ENCODE results near the gene CANX.

Gene CANX

DNA sequence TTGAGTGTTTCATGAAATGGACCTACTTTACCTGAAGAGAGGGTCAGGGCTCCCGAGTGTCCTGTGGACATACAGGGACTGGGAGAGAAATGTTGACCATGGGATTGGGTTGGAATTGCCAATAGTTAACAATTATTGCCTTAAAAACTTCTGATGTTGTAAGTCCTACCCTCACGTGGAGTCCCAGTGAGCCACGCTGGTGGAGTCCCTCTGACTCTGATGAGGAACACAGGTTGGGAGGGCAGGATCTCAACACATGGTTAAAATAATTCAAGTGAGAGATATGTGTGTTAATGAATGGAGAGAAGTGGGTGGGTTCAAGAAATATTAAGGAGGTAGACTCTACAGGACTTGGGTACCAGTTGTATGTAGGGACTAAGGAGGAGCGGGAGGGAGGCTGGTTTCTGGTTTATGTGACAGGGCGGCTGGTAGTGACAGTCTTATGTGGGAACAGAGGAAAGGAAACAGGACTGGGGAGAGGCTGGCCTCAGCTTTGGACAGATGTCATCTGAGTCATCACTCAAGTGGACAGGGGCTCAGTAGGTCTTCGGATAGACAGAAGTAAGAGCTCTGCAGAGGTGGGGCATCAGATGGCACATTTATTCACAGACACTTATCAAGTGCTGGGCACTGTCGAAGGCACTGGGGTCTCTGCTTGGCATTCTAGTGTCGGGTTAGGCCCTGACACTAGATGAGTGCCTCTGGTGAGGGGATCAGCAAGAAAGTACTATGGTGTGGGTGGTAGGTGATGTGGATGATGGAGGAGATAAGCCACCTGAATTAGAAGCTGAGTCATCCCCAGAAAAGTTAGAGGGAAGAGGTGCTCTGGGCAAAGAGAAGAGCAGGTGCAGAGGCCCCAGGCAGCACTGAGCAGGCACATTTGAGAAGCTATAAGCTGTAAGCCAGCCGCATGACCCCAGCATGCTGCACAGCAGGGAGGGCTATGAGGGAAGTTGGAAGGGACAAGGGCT is 61.1 kb downstream of the CANX start:
- peaks cover 41% of the 10 kb centered on the region for H3K4me1 Mint-ChIP-seq (ENCODE audit: low read depth)
- H3K9me3 Mint-ChIP-seq, result no peaks in the 10 kb centered on the region
- no peaks in the 10 kb centered on the region for H3K27me3 Mint-ChIP-seq (ENCODE audit: low read depth)
- peak overlapping the region; percentile 57 for H3K27ac Mint-ChIP-seq
- no peak overlapping the region for H3K4me3 Mint-ChIP-seq
- H3K36me3 Mint-ChIP-seq (ENCODE audit: low read depth), result peaks cover 3% of the 10 kb centered on the region

DNA sequence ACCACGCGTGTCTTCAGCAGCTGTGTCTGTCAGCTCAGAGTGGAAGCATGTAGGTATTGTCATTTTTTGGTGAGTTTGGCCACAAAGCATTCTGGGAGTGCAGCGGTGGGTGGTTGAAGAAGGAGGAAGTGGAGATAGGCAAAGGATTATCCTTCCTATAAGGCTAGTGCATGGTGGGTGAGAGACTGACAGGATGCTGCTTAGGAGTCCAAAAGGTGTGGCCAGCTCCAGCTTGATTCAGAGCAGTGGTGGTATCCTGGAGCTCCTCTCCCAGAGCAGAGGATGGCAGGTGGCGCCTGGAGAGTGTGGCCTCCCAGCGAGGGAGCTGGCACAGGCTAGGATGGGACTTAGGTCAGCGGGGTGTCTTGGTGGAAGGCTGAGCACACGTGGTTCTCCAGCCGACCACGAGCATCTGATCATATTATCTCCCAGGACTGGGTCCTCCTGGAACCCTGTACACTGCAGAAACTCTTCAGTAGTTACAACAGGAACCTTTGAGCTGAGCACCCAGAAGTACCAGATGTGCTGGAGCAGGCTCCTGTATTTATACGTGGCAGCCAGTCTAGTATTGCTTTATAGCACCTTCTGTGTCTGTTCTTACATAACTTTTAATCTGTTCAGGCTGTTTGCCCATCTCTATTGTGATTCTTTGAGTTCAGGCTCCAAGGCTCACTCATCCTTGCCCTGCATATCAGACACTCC is 63.5 kb downstream of the CANX start:
- Mint-ChIP-seq H3K36me3 (ENCODE audit: low read depth) (peaks cover 9% of the 10 kb centered on the region), H3K4me3 (peak overlapping the region; percentile 18), H3K9me3 (no peaks in the 10 kb centered on the region), H3K27ac (peak overlapping the region; percentile 60), H3K4me1 (ENCODE audit: low read depth) (peaks cover 40% of the 10 kb centered on the region), H3K27me3 (ENCODE audit: low read depth) (no peaks in the 10 kb centered on the region)

DNA sequence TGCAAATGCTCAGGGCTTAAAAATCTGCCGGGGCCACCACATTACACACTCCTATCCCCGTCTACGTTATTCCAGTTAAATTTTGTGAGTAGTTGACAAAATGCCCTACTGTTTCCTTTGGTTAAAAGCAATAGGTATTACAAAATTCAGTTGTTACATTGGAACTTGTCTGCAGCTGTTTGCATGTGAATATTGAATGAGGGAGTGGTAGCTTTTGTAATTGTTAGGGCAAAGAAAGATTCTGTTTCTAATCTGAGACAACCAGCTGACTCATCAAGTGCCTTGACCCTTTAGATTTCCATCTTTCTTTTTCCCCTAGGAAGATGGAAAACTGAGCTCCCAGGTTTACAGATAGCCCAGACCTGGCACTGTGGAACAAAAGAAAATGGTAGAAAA is 64.0 kb downstream of the CANX start:
- H3K27ac Mint-ChIP-seq, result peak overlapping the region; percentile 52
- H3K4me3 Mint-ChIP-seq, result no peak overlapping the region
- H3K4me1 Mint-ChIP-seq (ENCODE audit: low read depth), result peaks cover 40% of the 10 kb centered on the region

DNA sequence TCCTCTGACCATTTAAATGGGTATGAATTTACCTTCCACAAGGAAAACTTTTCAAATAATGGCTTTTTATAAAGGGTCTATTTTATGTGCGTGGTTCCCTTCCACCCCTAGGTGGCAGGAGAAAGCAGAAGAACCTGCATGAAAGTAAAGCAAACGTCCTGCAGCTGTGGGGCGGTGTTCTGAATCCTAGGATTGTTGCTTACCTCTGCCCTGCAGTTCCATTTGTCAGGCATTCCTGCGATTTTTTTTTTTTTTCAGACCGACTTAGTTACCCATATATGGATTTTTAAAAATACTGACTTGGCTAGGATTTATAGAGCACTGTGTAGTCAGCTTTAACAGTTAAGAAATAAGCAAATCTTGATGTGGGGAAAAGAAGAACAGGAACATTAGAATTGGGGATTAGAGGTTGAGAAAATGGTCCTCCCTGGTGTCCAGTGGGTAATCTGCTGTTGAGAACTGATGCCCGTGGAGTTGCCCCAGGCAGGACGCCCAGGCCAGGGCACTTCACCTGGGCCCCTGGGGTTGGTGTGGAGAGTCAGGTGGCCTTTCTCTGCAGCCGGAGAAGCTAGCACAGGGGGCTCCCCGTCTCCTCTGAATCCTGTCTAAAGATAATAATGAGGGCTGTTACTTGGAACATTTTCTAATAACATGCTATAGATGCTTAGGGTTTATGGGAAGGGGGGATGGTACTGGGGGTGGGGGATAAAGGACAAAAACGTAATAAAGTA is 64.6 kb downstream of the CANX start:
- no peaks in the 10 kb centered on the region for H3K27me3 Mint-ChIP-seq (ENCODE audit: low read depth)
- H3K4me1 Mint-ChIP-seq (ENCODE audit: low read depth), result peaks cover 40% of the 10 kb centered on the region
- no peak overlapping the region for H3K4me3 Mint-ChIP-seq
- H3K36me3 Mint-ChIP-seq (ENCODE audit: low read depth), result peaks cover 10% of the 10 kb centered on the region
- no peaks in the 10 kb centered on the region for H3K9me3 Mint-ChIP-seq
- no peak overlapping the region for H3K27ac Mint-ChIP-seq

More for the DNA sequence above, 64.0 kb downstream of the CANX start:
- Mint-ChIP-seq H3K36me3 (ENCODE audit: low read depth) (peaks cover 9% of the 10 kb centered on the region), H3K27me3 (ENCODE audit: low read depth) (no peaks in the 10 kb centered on the region), H3K9me3 (no peaks in the 10 kb centered on the region)

DNA sequence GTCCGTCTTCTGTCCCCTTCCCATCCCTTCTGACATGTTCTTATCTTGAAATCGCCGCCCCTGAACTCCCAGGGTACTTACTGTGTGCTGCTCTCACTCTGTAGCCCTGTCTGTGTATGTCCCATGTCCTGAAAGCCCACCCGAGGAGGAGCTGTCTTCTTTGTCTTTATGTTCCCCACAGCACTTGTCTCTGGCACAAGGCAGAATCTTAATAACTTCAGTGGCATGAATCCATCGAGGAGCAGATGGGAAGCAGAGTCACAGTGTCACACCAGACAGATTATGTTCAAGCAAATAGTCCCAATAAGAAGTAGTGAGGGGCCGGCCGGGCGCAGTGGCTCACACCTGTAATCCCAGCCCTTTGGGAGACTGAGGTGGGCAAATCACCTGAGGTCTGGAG is 65.3 kb downstream of the CANX start:
- Mint-ChIP-seq H3K27me3 (ENCODE audit: low read depth) (no peaks in the 10 kb centered on the region), H3K9me3 (no peaks in the 10 kb centered on the region), H3K27ac (no peak overlapping the region), H3K36me3 (ENCODE audit: low read depth) (peaks cover 12% of the 10 kb centered on the region), H3K4me1 (ENCODE audit: low read depth) (peaks cover 40% of the 10 kb centered on the region), H3K4me3 (no peak overlapping the region)

DNA sequence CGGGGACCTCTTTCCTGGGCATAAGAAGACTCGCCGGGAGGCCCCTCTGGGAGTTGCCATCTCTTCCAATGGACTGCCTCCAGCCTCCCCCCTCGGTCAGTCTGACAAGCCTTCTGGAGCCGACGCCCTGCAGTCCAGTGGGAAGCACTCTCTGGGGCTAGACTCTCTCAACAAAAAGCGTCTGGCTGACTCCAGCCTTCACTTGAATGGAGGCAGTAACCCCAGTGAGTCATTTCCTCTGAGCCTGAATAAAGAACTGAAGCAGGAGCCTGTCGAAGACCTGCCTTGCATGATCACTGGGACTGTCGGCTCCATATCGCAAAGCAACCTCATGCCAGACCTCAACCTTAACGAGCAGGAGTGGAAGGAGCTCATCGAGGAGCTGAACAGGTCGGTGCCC is 66.6 kb downstream of the CANX start:
- H3K36me3 Mint-ChIP-seq (ENCODE audit: low read depth), result peaks cover 17% of the 10 kb centered on the region
- H3K4me1 Mint-ChIP-seq (ENCODE audit: low read depth), result peaks cover 27% of the 10 kb centered on the region
- H3K27ac Mint-ChIP-seq, result peak overlapping the region; percentile 45
- H3K27me3 Mint-ChIP-seq (ENCODE audit: low read depth), result no peaks in the 10 kb centered on the region
- no peak overlapping the region for H3K4me3 Mint-ChIP-seq
- H3K9me3 Mint-ChIP-seq, result no peaks in the 10 kb centered on the region

DNA sequence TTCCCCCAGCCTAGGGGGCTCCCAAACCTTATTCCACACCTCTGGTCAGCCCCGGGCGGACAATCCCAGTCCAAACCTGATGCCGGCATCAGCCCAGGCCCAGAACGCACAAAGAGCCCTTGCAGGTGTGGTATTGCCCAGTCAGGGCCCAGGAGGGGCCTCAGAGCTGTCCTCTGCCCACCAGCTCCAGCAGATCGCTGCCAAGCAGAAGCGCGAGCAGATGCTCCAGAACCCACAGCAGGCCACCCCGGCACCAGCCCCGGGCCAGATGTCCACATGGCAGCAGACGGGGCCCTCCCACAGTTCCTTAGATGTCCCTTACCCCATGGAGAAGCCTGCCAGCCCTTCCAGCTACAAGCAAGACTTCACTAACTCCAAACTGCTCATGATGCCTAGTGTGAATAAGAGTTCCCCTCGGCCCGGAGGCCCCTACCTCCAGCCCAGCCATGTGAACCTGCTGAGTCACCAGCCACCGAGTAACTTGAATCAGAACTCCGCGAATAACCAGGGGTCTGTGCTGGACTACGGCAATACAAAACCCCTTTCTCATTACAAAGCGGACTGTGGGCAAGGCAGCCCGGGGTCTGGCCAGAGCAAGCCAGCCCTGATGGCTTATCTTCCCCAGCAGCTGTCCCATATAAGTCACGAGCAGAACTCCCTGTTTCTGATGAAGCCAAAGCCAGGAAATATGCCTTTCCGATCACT is 67.4 kb downstream of the CANX start:
- Mint-ChIP-seq H3K27ac (no peak overlapping the region), H3K9me3 (no peaks in the 10 kb centered on the region), H3K36me3 (ENCODE audit: low read depth) (peaks cover 21% of the 10 kb centered on the region), H3K4me1 (ENCODE audit: low read depth) (peaks cover 25% of the 10 kb centered on the region), H3K4me3 (no peak overlapping the region), H3K27me3 (ENCODE audit: low read depth) (no peaks in the 10 kb centered on the region)

DNA sequence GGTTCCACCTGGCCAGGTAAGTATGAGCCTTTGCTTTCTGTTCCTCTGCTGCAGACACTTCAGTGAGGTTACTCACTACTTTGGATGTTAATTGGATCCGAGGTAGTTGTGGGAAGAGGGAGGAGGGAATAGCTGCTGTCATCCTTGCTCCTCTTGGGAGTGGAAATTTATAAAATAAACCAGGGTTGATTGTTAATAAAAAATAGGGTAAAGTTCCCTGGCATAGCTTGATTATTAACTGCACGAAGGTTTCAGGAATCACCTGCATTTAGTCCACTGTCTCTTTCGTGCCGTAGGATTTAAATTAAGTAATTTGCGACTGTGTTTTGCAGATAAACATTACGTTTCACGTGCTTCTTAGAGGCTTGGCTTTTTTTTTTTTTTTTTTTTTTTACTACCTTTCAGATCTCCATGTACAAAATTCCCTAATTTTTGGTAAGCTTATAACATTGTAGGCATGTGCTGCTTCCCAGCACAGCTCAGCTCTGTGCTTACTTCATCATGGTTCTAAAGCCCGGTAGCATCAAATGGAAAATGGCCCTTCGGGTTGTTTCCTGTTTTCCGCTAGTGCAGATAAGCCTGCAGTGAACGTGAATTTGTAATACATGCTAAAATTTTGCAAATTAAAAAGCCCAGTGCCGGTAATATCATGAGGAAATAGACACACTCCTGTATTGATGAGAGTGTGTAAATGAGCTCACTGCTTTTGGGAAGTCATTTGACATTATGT is 68.1 kb downstream of the CANX start:
- H3K27me3 Mint-ChIP-seq (ENCODE audit: low read depth), result no peaks in the 10 kb centered on the region
- peaks cover 20% of the 10 kb centered on the region for H3K4me1 Mint-ChIP-seq (ENCODE audit: low read depth)
- H3K4me3 Mint-ChIP-seq, result no peak overlapping the region
- peaks cover 26% of the 10 kb centered on the region for H3K36me3 Mint-ChIP-seq (ENCODE audit: low read depth)
- H3K27ac Mint-ChIP-seq, result no peak overlapping the region
- no peaks in the 10 kb centered on the region for H3K9me3 Mint-ChIP-seq

DNA sequence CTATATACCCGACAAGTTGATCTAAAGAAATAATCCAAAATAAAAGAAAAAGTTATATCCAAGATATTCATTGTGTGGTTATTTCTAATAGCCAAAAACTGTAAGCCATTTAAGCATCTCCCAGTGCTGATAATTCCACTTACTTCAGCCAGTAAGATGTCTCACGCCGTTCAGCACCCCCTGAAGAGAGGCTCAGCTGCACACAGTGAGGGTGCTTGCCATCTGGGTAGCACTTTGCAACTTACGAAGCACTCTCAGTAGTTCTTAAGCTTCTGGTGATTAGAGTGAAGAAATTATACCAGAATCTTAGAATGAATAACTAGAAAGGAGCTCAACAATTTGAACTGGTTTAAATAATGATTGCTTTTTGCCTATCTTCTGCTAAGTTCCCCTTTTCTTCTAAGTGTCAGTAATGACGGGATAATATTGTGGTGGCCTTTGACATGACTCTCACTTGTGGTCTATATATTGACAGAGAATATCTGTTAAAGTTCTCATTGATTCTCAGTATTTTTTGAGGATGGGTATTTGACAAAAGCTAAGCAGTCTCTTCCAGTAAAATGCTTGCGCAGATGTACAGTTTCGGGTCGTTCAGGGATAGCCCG is 68.8 kb downstream of the CANX start:
- H3K27ac Mint-ChIP-seq, result no peak overlapping the region
- no peaks in the 10 kb centered on the region for H3K27me3 Mint-ChIP-seq (ENCODE audit: low read depth)
- H3K4me3 Mint-ChIP-seq, result no peak overlapping the region
- H3K36me3 Mint-ChIP-seq (ENCODE audit: low read depth), result peaks cover 26% of the 10 kb centered on the region
- H3K9me3 Mint-ChIP-seq, result no peaks in the 10 kb centered on the region
- H3K4me1 Mint-ChIP-seq (ENCODE audit: low read depth), result peaks cover 14% of the 10 kb centered on the region

DNA sequence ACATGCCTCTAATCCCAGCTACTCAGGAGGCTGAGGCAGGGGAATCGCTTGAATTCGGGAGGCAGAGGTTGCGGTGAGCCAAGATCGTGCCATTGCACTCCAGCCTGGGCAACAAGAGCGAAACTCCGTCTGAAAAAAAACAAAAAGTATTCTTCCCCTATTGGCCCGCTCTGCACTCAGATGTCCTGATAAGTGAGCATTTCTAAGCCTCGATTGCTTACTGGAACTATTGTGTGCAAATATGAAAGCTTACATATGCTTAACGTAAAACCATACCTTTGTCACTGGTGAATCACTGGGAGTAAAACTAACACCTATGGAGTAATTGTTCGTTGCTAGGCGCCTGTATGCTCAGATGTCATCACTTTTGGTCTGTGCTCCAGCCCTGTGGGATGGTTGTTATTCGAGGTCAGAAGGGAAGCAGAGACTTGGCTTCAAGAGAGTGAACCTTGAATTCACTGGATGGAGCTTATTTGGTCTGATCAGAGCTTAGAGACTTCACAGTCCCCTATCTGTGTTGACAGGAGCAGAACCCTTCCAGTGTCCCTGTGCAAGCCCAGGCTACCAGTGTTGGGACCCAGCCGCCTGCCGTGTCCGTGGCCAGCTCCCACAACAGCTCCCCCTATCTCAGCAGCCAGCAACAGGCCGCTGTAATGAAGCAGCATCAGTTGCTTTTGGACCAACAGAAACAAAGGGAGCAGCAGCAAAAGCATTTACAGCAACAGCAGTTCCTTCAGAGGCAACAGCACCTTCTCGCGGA is 69.7 kb downstream of the CANX start:
- Mint-ChIP-seq H3K27me3 (ENCODE audit: low read depth) (no peaks in the 10 kb centered on the region), H3K27ac (no peak overlapping the region), H3K9me3 (no peaks in the 10 kb centered on the region), H3K4me3 (no peak overlapping the region), H3K36me3 (ENCODE audit: low read depth) (peaks cover 31% of the 10 kb centered on the region), H3K4me1 (ENCODE audit: low read depth) (peaks cover 6% of the 10 kb centered on the region)

DNA sequence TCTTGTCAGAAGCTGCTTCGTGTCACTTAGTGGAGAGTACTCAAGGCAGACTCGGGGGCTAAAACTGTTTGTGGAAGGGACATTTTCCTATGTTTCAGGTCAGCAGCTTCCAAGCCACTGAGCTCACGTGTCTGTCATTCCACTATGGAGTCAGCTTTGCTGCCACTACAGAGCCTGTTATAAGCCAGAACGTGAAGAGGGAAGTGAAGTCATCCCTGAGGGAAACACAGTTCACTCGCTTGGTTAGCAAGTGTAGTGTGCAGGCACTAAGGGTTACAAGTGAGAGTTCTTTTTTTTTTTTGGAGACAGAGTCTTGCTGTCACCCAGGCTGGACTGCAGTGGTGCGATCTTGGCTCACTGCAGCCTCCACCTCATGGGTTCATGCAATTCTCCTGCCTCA is 70.5 kb downstream of the CANX start:
- Mint-ChIP-seq H3K27ac (no peak overlapping the region), H3K4me3 (no peak overlapping the region), H3K4me1 (ENCODE audit: low read depth) (peaks cover 6% of the 10 kb centered on the region), H3K27me3 (ENCODE audit: low read depth) (no peaks in the 10 kb centered on the region), H3K9me3 (no peaks in the 10 kb centered on the region), H3K36me3 (ENCODE audit: low read depth) (peaks cover 35% of the 10 kb centered on the region)

DNA sequence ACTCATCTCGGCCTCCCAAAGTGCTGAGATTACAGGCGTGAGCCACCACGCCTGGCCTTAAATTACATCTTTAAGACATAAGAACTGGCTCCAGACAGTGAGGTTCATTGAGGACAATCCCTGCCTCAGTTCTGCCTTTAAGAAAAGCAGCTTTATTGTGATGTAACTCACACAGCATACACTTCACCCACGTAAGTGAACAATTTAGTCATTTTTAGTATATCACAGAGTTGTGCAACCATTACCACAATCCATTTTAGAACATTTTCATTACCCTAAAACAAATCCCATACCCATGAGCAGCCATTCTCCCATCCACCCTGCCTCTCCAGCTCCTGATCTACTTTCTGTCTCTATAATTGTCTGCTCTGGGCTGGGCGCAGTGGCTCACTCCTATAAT is 71.0 kb downstream of the CANX start:
- Mint-ChIP-seq H3K9me3 (no peaks in the 10 kb centered on the region), H3K27me3 (ENCODE audit: low read depth) (no peaks in the 10 kb centered on the region), H3K4me3 (no peak overlapping the region), H3K4me1 (ENCODE audit: low read depth) (peaks cover 6% of the 10 kb centered on the region), H3K36me3 (ENCODE audit: low read depth) (peaks cover 35% of the 10 kb centered on the region), H3K27ac (no peak overlapping the region)
